ENCODE measurements around the gene CHGA. TPM values are rescaled to one million over a fixed set of nuclear protein-coding genes. Genes with fewer than 3 reads are reported as not detected.

The CHGA gene
- total RNA-seq, 1 donor from 2014 or later: not detected

DNA sequence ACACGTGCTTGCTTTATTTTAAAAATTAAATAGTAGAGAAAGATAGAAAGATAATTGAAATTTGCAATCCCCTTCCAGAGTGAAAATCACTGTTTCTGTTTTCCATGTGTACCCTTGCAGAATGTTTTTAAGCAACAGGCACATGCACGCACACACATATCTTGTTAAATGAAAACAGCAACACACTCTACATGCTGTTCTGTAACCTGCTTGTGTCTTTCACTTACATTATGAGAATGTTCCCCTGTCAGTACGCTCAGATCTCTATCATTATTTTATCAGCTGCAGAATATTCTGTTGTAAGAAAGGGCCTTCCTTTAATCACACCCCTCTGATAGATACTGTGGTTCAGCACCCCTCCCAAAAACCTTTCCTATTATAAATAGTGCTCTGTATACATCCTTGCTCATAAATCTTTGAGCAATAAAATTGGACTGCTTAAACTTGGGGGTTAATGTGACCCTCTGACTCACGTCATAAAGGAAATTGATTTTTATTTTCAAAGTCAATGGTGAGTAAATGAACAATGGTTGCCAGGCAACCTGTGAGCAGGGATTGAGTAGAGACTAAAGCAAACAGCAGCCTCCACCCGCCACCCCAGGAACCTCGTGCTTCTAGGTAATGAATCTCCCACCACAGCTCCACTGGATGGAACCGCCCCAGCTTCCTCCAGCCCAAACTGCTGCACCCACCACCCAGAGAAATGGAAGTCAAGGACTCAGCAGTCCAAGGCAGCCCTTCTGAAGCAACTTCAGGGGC lies 31.9 kb upstream of the CHGA start:
- no peak for DNase-seq (ENCODE audit: low read depth)
- Histone ChIP-seq H3K4me3 (ENCODE audit: low read depth, low read length) (no peak overlapping the region), H3K36me3 (ENCODE audit: control insufficient read depth, insufficient read depth, low read length) (no peaks in the 10 kb centered on the region), H3K27me3 (ENCODE audit: control insufficient read depth, insufficient read depth, low read length) (peaks cover 8% of the 10 kb centered on the region)
- TF ChIP-seq, protein P1, sequence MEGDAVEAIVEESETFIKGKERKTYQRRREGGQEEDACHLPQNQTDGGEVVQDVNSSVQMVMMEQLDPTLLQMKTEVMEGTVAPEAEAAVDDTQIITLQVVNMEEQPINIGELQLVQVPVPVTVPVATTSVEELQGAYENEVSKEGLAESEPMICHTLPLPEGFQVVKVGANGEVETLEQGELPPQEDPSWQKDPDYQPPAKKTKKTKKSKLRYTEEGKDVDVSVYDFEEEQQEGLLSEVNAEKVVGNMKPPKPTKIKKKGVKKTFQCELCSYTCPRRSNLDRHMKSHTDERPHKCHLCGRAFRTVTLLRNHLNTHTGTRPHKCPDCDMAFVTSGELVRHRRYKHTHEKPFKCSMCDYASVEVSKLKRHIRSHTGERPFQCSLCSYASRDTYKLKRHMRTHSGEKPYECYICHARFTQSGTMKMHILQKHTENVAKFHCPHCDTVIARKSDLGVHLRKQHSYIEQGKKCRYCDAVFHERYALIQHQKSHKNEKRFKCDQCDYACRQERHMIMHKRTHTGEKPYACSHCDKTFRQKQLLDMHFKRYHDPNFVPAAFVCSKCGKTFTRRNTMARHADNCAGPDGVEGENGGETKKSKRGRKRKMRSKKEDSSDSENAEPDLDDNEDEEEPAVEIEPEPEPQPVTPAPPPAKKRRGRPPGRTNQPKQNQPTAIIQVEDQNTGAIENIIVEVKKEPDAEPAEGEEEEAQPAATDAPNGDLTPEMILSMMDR (IDR thresholded peaks at IDR 0.05; ENCODE audit: insufficient read depth, low read length, poor library complexity, severe bottlenecking): no peak

DNA sequence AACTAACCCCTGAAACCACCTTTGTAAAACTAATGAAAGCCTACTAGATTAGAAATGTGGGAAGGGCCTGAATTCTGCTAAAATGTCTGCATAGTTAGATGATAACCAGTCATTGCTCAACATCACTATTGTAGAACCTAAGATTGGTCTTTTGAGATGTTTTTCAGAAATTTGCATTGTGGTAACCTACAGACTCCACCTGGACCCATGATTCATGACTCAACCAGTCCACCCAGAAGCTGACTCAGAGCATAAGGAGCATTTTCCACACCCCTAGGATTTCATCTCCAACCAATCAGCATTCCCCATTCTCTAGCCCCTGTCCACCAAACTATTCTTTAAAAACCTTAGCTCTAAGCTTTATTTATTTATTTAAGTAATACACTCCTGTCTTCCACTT lies 30.4 kb upstream of the CHGA start:
- Histone ChIP-seq H3K36me3 (ENCODE audit: control insufficient read depth, insufficient read depth, low read length) (no peaks in the 10 kb centered on the region), H3K4me3 (ENCODE audit: low read depth, low read length) (no peak overlapping the region), H3K27me3 (ENCODE audit: control insufficient read depth, insufficient read depth, low read length) (no peaks in the 10 kb centered on the region)
- DNase-seq (ENCODE audit: low read depth): no peak
- TF ChIP-seq, protein P1 (IDR thresholded peaks at IDR 0.05; ENCODE audit: insufficient read depth, low read length, poor library complexity, severe bottlenecking): no peak

DNA sequence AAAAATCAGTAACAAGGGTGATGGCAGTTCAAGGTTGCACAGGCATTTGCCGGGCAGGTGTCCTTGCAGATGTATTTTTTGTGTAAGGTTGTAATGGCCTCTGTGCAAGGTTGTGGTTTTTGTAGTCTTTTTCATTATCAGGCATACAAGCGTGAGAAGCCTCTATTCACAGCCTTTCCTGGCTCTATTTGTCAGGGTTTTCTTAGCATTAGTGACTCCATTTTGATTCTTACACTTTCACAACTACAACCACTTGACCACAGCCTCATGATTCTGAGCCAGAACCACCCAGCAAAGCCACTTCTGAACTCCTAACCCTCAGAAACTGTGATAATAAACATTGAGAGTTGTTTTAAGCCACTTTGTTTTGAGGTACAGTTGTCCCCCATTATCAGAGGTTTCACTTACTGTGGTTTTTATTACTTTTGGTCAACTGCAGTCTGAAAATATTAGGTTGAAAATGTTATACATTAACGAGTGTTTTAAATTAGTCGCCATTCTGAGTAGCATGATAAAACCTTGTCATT lies 27.5 kb upstream of the CHGA start:
- Histone ChIP-seq H3K36me3 (ENCODE audit: control insufficient read depth, insufficient read depth, low read length) (no peaks in the 10 kb centered on the region), H3K27me3 (ENCODE audit: control insufficient read depth, insufficient read depth, low read length) (no peaks in the 10 kb centered on the region), H3K4me3 (ENCODE audit: low read depth, low read length) (no peak overlapping the region)
- DNase-seq (ENCODE audit: low read depth): no peak
- TF ChIP-seq, protein P1 (IDR thresholded peaks at IDR 0.05; ENCODE audit: insufficient read depth, low read length, poor library complexity, severe bottlenecking): no peak

DNA sequence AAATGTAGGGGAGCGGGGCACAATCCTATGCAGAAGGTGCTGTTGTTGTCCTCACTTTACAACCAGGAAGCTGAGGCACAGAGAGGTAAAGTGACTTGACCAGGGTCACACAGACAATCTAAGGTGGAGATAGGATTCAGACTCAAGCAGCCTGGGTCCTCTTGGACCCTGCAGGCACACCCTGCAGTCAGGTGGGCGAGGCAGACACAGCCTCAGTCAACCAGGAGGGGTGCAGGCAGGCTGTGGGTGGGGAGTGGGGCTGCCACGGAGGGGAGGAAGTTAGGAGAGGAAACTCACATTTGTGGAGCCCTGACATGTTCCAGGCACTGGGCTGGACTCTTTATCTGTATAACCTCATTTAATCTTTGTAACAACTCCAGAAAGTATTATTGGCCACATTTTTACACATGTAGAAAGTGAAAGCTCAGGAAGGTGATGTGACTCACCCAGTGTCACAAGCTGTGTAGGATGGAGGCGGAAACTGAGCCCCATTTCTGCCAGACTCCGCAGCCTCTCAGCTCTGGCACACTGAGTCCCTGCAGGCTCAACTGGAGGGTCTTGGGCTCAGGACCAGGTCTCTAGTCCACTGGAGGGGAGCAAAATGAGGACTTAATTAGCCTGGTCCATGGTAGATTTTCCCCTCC lies 24.9 kb upstream of the CHGA start:
- no peaks in the 10 kb centered on the region for H3K36me3 ChIP-seq (ENCODE audit: control insufficient read depth, insufficient read depth, low read length)
- H3K4me3 ChIP-seq (ENCODE audit: low read depth, low read length): no peak overlapping the region
- TF ChIP-seq, protein P1 (IDR thresholded peaks at IDR 0.05; ENCODE audit: insufficient read depth, low read length, poor library complexity, severe bottlenecking): no peak
- DNase-seq (ENCODE audit: low read depth): no peak
- peaks cover 11% of the 10 kb centered on the region for H3K27me3 ChIP-seq (ENCODE audit: control insufficient read depth, insufficient read depth, low read length)

DNA sequence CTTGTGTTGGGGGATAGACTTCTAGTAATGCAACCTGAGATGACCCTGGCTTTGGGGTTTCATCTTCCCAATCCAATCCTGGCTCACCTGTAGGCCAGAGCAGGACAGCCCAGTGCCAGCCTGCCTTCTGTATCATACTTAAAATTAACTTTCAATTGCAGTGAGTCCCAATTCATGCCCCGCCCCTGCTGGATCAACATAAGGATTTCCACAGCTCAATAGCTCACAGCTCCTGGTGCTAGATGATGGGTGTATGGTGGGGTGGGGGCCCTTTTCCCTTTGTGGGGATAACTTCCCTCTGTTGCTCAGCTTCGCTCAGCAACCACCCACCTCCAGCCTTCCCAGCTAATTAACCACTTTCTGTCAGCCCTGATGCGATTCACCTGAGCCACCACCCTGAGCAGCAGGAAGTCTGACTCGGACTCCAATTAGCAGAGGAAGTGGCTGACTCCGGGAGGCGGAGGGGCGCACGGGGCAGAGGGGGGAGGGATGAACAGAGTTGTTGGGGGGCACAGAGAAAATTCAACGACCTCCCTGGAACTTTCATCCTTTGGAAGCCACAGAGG lies 24.3 kb upstream of the CHGA start:
- TF ChIP-seq, protein P1 (IDR thresholded peaks at IDR 0.05; ENCODE audit: insufficient read depth, low read length, poor library complexity, severe bottlenecking): no peak
- no peaks in the 10 kb centered on the region for H3K36me3 ChIP-seq (ENCODE audit: control insufficient read depth, insufficient read depth, low read length)
- no peak for DNase-seq (ENCODE audit: low read depth)
- H3K4me3 ChIP-seq (ENCODE audit: low read depth, low read length): no peak overlapping the region
- H3K27me3 ChIP-seq (ENCODE audit: control insufficient read depth, insufficient read depth, low read length): peaks cover 17% of the 10 kb centered on the region
